Activated naive CD4-positive, alpha-beta T cell treated with anti-CD3 and anti-CD28 coated beads, Interleukin-2, amount 50 U/mL, for 72 hours (primary cell): Measurements from ENCODE around the gene DAND5. TPM values are rescaled to one million over a fixed set of nuclear protein-coding genes. Genes with fewer than 3 reads are reported as not detected.

Experiments used
- ATAC-seq, 2 donors: fragments of 150-1000 bp; cut with Tn5 transposase; 2 replicates each; pipeline ENCODE4 v1.10.0; 2021; ENCODE audit warnings: mild to moderate bottlenecking in 2 of 2, moderate library complexity in 2 of 2
- DNase-seq, 2 donors: peaks; one replicate each; pipeline ENCODE4 v3.0.0; 2021 to 2022; ENCODE audit warnings: low spot score in 2 of 2
- H3K27ac Mint-ChIP-seq, 2 donors: one replicate each; pipeline ENCODE4 v1.8.0; 2022; ENCODE audit warnings: mild to moderate bottlenecking in 2 of 2, mixed read lengths in 2 of 2
- H3K36me3 Mint-ChIP-seq, 2 donors: one replicate each; pipeline ENCODE4 v1.8.0; 2022; ENCODE audit warnings: mixed read lengths in 2 of 2
- H3K9me3 Mint-ChIP-seq, 2 donors: one replicate each; pipeline ENCODE4 v1.8.0; 2022; ENCODE audit warnings: mixed read lengths in 2 of 2
- total RNA-seq, 2 donors: library from RNA; stranded (reverse); gene quantifications; one replicate each; pipeline ENCODE4 v1.2.3, GENCODE V29; 2022

DAND5 gene
- 1 to 10 TPM in 1 of 2 donors, under 1 TPM in 1; 0.31 to 1.3 TPM for total RNA-seq

GRCh38 chr19:12969292-12969988 is at the start of gene DAND5:
DAND5 (plus strand) TSS chr19:12969576; CDS start chr19:12969661, 85 bp downstream.
- no peaks in the 10 kb centered on the region for H3K36me3 Mint-ChIP-seq
- peak within 1 kb of the TSS in 1 of 2 donors; percentile 4 for H3K27ac Mint-ChIP-seq
- ATAC-seq (no peak), DNase-seq (no peak)
- H3K9me3 Mint-ChIP-seq = no peaks in the 10 kb centered on the region

- peaks cover 0 to 41% of the 10 kb centered on the region in 2 donors for H3K36me3 Mint-ChIP-seq
These were observed 48.3 kb upstream of the DAND5 start for GRCh38 chr19:12921047-12921446.

GRCh38 chr19:12922959-12923358 is 46.4 kb upstream of the DAND5 start:
- Mint-ChIP-seq H3K27ac (no peak overlapping the region), H3K36me3 (peaks cover 8 to 51% of the 10 kb centered on the region in 2 donors), H3K9me3 (peaks cover 0 to 7% of the 10 kb centered on the region in 2 donors)
- ATAC-seq (no peak), DNase-seq (no peak)

More at GRCh38 chr19:12921047-12921446, 48.3 kb upstream of the DAND5 start:
- no peak for ATAC-seq
- DNase-seq = no peak
- H3K9me3 Mint-ChIP-seq = peaks cover 0 to 7% of the 10 kb centered on the region in 2 donors
- peak overlapping the region; percentile 44 to 92 for H3K27ac Mint-ChIP-seq

- H3K36me3 Mint-ChIP-seq = peaks cover 17 to 41% of the 10 kb centered on the region in 2 donors
- no peaks in the 10 kb centered on the region for H3K9me3 Mint-ChIP-seq
- no peak overlapping the region for H3K27ac Mint-ChIP-seq
- no peak for ATAC-seq
- no peak for DNase-seq
These were observed 44.6 kb upstream of the DAND5 start for GRCh38 chr19:12924621-12925310.

GRCh38 chr19:12930002-12930645 is 39.3 kb upstream of the DAND5 start:
- no peaks in the 10 kb centered on the region for H3K9me3 Mint-ChIP-seq
- peak overlapping the region; percentile 37 to 45 for H3K27ac Mint-ChIP-seq
- no peak for DNase-seq
- ATAC-seq = no peak
- H3K36me3 Mint-ChIP-seq = peaks cover 31 to 36% of the 10 kb centered on the region in 2 donors

- DNase-seq (peak in 1 of 2 donors; percentile 17), ATAC-seq (no peak)
- peak overlapping the region; percentile 97 to 98 for H3K27ac Mint-ChIP-seq
- peaks cover 22 to 28% of the 10 kb centered on the region in 2 donors for H3K36me3 Mint-ChIP-seq
- H3K9me3 Mint-ChIP-seq = no peaks in the 10 kb centered on the region
These were observed 36.7 kb upstream of the DAND5 start for GRCh38 chr19:12932392-12933286.

GRCh38 chr19:12933287-12934072 is 35.9 kb upstream of the DAND5 start, which contains the start of gene FARSA:
FARSA (minus strand) TSS chr19:12933711; CDS start chr19:12933696, 15 bp downstream.
- Mint-ChIP-seq H3K9me3 (no peaks in the 10 kb centered on the region), H3K27ac (peak within 1 kb of the TSS; percentile 97 to 98), H3K36me3 (peaks cover 19 to 30% of the 10 kb centered on the region in 2 donors)
- peak; percentile 87 to 89 for DNase-seq
- ATAC-seq = peak; percentile 70 to 74

GRCh38 chr19:12935071-12935470 is 34.3 kb upstream of the DAND5 start:
- ATAC-seq = no peak
- peaks cover 35 to 36% of the 10 kb centered on the region in 2 donors for H3K36me3 Mint-ChIP-seq
- no peak overlapping the region for H3K27ac Mint-ChIP-seq
- H3K9me3 Mint-ChIP-seq = no peaks in the 10 kb centered on the region
- DNase-seq = no peak

GRCh38 chr19:12936582-12936981 is 32.8 kb upstream of the DAND5 start:
- Mint-ChIP-seq H3K36me3 (peaks cover 45 to 49% of the 10 kb centered on the region in 2 donors), H3K9me3 (no peaks in the 10 kb centered on the region), H3K27ac (no peak overlapping the region)
- DNase-seq = no peak
- ATAC-seq = no peak

GRCh38 chr19:12937093-12937926 is 32.1 kb upstream of the DAND5 start:
- no peaks in the 10 kb centered on the region for H3K9me3 Mint-ChIP-seq
- peaks cover 44 to 55% of the 10 kb centered on the region in 2 donors for H3K36me3 Mint-ChIP-seq
- ATAC-seq = no peak
- DNase-seq = peak in 1 of 2 donors; percentile 22
- peak overlapping the region; percentile 97 to 99 for H3K27ac Mint-ChIP-seq

GRCh38 chr19:12937927-12938778 is 31.2 kb upstream of the DAND5 start, which contains the start of gene CALR:
CALR (plus strand) TSS chr19:12938609; CDS start chr19:12938680, 71 bp downstream.
- H3K36me3 Mint-ChIP-seq = peaks cover 37 to 51% of the 10 kb centered on the region in 2 donors
- peak within 1 kb of the TSS; percentile 97 to 99 for H3K27ac Mint-ChIP-seq
- ATAC-seq (peak; percentile 87 to 89), DNase-seq (peak; percentile 99)
- no peaks in the 10 kb centered on the region for H3K9me3 Mint-ChIP-seq

GRCh38 chr19:12938779-12939601 is 30.4 kb upstream of the DAND5 start:
- ATAC-seq (peak; percentile 2), DNase-seq (peak in 1 of 2 donors; percentile 40)
- peaks cover 36 to 52% of the 10 kb centered on the region in 2 donors for H3K36me3 Mint-ChIP-seq
- peak overlapping the region; percentile 97 to 99 for H3K27ac Mint-ChIP-seq
- no peaks in the 10 kb centered on the region for H3K9me3 Mint-ChIP-seq

- ATAC-seq (no peak), DNase-seq (no peak)
- no peaks in the 10 kb centered on the region for H3K9me3 Mint-ChIP-seq
- peaks cover 40 to 61% of the 10 kb centered on the region in 2 donors for H3K36me3 Mint-ChIP-seq
- H3K27ac Mint-ChIP-seq = peak overlapping the region; percentile 97 to 99
These were observed 29.4 kb upstream of the DAND5 start for GRCh38 chr19:12939975-12940423.
